SW 1271 (cell line): ENCODE measurements around the gene TENT4A.
"Not testable (repeated sequence)": the region's sequence is repeated elsewhere in the genome, so short reads cannot be mapped to it uniquely, and the experiment has no call there.

Experiments used
- DNase-seq, 2 experiments: peaks; one replicate each; lab custom pipeline; 2025; lab: John Stamatoyannopoulos, UW

TENT4A gene

DNA sequence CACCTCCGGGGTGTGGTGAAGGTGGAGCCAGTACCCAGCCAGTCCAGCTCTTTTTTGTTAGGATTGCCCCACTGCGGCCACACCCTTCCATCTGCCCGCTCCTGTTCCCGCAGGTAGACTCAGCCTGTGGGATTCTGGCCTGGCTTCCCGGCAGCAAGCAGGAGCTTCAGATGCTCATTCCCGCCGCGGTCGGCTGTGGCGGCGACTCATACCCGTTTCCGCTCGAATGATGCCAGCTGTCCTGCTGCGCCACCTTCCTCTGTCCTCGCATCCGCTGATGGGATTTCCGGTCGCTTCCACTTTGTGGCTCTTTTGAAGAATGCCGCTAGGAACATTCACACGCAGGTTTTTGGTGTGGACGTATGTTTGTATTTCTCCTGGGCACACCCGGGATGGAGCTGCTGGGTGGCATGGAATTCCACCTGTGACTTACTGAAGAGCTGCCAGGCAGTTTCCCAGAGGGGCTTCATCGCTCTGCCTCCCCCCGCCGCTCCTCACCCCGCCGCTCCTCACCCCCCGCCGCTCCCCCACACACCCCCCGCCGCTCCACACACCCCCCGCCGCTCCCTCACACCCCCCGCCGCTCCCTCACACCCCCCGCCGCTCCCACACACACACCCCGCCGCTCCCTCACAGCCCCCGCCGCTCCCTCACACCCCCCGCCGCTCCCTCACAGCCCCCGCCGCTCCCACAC lies 60.3 kb downstream of the TENT4A start:
- no peak for DNase-seq

DNA sequence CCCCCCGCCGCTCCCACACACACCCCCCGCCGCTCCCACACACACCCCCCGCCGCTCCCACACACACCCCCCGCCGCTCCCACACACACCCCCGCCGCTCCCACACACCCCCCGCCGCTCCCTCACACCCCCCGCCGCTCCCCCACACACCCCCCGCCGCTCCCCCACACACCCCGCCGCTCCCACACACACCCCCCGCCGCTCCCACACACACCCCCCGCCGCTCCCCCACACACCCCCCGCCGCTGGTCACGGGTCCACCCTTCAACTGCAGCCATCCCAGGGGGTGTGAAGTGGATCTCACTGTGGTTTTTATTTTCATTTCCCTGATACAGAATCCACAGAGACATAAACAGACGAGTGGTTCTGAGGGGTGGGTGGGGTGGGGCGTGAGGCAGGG lies 61.0 kb downstream of the TENT4A start:
- DNase-seq = not testable (repeated sequence)

GRCh38 chr5:6774721-6775204 lies 61.5 kb downstream of the TENT4A start:
- DNase-seq = no peak

DNA sequence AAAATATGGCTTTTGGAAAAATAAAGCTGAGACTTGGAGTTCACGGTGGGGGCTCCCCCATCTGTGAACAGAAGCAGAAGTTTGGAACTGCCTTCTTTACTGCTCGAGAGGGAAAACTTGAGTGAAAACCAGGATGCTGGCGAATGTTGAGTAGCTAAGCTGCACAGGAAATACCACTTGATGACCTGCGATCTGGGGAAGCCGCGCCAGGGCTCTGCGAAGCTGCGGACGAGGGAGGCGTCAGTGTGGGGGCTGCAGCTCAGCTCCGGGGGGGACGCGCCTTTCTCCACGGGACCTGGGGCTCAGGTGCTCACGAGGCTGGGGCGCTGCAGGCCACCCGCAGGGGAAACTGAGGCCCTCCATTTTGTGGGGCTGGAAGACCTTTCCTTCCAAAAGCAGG lies 62.3 kb downstream of the TENT4A start:
- no peak for DNase-seq

DNA sequence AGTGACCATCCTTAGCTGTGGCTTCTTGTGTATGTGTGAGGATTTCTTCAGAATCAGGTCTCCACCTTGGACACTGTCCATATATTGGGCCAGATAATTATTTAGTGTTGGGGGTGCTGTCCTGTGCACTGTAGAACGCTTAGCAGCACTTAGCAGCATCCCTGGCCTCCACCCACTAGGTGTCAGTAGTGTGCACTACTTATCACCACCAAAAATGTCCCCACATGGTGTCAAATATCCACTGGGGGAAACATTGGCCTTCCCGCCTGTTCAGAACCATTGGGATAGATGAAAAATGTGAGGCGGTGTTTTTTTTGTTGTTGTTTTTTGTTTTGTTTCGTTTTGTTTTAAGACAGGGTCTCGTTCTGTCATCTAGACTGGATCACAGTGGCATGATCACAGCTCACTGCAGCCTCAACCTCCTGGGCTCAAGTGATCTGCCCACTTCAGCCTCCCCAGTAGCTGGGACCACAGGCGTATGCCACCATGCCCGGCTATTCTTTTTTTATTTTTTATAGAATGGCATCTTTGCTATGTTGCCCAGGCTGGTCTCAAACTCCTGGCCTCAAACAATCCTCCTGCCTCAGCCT lies 67.7 kb downstream of the TENT4A start:
- DNase-seq = peak in 1 of 2 experiments; percentile 29

- DNase-seq = no peak
Measured at GRCh38 chr5:6781716-6782115, 68.5 kb downstream of the TENT4A start.

GRCh38 chr5:6783787-6784186 lies 70.6 kb downstream of the TENT4A start:
- DNase-seq = no peak

GRCh38 chr5:6784481-6784880 lies 71.2 kb downstream of the TENT4A start:
- no peak for DNase-seq

GRCh38 chr5:6785161-6785860 lies 72.1 kb downstream of the TENT4A start:
- DNase-seq = no peak

- DNase-seq = no peak
Measured at GRCh38 chr5:6785861-6786180, 72.6 kb downstream of the TENT4A start.

GRCh38 chr5:6786786-6787495 lies 73.7 kb downstream of the TENT4A start:
- DNase-seq = no peak

DNA sequence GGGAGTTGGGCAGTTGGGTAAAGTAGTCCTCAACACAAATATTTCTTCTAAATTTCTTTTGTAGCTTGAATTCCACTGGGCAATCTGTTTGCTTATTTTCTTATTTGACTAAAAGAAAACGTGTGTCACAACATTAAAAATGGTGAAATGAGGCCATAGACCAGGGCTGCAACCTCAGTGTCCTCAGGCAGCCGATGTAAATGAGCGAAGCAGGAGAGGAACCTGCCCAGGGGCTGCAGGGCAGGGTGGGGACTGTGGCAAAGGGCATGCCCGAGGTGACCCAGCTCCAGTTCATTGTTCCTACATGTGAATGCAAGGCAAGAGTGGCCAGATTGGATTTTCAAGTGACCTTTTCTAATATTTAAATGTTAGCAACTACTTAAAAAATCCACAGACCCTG lies 74.7 kb downstream of the TENT4A start:
- DNase-seq = no peak

DNA sequence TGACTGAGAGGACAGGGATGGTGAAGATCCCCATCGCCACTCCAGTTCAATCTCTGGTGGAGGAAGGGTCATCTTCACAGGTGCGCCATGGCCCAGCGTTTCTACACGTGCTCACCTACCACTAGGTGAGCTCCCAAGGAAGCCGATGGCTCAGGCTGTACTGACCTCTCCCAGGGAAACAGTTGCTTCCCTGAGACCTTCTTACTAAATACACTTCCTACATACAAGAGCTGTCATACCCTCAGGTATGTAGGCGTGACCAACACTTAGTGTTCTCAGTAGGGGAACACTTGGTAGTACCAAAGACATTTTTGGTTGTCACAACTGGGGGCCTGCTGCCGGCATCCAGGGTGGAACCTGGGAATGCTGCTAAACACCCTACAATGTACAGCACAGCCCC lies 75.2 kb downstream of the TENT4A start:
- no peak for DNase-seq

GRCh38 chr5:6788956-6789649 lies 75.9 kb downstream of the TENT4A start:
- DNase-seq = no peak

DNA sequence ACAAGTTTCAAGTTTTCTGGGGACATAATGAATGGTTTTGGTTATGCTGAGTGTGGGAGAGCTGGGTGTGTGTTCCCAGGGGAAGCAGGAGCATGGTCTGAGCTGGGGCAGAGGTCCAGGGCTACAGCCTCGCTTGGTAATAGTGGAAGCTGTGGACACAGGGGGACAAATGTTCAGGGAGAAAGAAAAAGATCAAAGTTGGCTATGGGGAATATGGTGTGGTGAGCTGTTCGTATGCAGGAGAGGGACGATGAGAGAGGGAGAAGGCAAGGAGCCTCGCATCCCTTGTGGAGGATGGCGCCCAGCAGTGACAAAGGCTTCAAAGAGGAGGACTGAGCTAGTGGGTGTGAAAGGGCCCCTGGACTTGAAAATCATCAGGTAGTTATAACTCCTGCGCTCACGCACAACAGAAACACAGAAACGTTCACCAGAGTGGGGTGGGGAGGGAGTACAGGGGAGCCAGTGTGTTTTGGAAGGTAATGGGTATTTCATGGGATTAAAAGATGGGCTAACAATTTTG lies 77.2 kb downstream of the TENT4A start:
- DNase-seq = no peak

DNA sequence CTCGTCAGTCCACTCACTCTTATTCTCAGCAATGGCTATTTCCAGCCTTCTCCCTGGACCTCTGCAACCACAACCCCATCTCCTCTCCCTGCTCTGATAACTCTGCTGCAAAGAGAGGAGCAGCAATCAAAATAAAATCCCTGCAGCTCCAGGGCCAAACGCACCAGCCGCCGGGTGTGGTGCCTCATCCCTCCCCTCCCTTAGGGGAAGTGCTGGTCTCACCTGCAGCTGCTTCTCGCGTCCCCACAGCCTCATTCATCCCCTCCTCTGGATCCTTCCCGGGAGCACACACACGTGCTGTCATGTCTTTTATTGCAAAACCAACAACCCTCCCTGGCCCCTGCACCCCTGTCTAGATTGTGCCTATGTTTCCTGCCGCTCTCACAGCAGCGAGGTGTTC lies 77.8 kb downstream of the TENT4A start:
- no peak for DNase-seq

DNA sequence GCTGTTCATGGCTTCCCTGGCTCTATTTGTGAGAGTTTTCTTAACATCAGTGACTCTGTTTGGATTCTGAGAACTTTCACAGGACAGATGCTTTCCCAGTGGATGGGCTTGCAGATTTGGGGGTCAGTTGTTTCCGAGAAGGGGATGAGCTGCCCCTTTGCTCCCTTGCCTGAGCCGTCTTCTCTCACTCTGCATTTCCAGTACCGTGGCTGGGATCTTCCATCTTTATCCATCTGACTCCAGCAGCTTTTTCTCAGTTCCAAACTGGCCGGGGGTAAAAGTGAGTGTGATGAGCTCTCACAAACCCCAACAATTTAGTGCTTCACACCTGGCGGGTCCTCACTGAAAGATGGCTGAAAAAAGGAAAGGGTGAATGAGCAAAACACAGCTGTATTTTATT lies 79.1 kb downstream of the TENT4A start:
- DNase-seq = no peak

- no peak for DNase-seq
Measured at GRCh38 chr5:6792911-6793471, 79.8 kb downstream of the TENT4A start.

DNA sequence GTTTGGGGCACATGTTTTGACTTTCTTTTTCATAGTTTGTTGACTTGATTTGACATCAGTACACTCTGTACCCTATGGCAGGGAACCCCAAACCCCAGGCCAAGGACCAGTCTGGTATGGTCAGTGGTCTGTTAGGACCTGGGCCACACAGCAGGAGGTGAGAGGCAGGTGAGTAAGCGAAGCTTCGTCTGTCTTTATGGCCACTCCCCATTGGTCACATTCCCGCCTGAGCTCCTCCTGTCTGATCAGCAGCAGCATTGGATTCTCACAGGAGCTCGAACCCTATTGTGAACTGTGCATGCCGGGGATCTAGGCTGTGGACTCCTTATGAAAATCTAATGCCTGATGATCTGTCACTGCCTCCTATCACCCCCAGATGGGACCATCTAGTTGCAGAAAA lies 88.0 kb downstream of the TENT4A start:
- no peak for DNase-seq

DNA sequence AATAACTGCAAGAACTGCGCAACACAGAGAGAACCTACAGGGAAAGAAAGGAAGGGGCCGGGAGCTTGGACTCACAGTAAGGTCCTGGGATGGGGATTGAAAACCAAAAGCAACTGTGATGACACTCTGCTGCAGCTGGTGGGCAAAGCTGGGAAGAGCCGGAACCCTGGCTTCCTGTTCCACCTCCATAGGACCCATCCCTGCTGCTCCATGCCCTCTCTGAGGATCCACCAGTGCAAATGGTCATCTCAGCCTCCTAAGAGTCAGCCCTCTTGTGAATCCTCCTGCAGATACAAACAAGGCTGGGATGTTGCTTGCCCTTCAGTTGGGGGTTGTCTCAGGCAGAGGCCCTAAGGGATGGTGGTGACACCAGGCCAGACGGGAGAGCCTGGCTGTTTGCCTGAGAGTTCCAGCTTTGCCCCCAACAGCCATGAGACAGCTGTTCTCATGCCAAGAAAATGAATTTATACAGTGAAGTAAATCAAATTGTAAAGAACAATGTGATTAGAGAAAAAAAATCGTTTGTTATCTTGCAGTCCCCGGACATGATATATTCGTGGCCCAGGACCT lies 90.8 kb downstream of the TENT4A start:
- no peak for DNase-seq

DNA sequence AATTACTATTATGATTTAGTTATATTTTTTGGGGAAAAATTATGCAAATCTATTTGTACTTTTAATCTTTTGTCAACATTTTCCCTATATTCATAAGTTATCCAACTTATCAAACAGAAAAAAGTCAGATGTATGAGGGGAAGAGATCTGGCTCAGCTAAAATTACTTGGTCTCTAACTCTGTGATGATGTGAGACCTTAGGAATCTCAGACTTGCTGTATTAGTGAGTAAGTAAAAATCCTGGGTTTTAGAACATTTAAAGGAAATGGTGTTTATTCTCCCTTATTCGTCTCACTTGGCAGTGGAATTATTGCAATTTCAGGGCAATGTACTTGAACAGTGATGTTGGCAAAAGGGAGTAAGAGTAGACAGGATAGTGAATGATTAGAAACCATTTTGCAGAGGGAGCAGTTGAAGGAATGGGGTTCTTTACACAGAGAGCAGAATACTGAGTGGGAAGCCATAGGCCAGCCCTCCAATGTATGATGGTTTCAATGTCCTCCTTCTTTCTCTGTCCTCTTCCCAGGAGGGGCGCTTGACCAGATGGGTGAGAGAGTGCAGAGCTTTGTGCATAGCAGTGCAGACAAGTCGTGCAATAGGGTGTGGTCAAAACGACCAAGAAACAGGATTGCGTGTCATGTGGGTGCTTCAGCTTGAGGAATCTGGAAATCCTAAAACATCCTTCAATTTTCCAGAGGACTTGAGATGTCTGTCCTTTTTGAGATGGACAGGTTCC lies 91.7 kb downstream of the TENT4A start:
- no peak for DNase-seq
